Testis (tissue), 3 donors: Measurements from ENCODE around the gene CCDC80. TPM values are rescaled to one million over a fixed set of nuclear protein-coding genes. Genes with fewer than 3 reads are reported as not detected.

Experiments
- DNase-seq: peaks from one replicate; pipeline ENCODE4 v3.0.0-alpha.2; 2019
- H3K27ac ChIP-seq, 2 donors: fragments of 200-600 bp; sonication (generic); one replicate each; pipeline ENCODE4 v1.5.1; 2019
- H3K27me3 ChIP-seq: fragments of 200-600 bp; sonication (generic); one replicate; pipeline ENCODE4 v1.5.1; 2019
- H3K36me3 ChIP-seq: fragments of 200-600 bp; sonication (generic); one replicate; pipeline ENCODE4 v1.5.1; 2017; ENCODE audit warnings: low read depth; ENCODE audit errors: missing control alignments
- H3K4me1 ChIP-seq: fragments of 200-600 bp; sonication (generic); one replicate; pipeline ENCODE4 v1.5.1; 2019
- H3K4me3 ChIP-seq, 2 donors: fragments of 200-600 bp; sonication (generic); one replicate each; pipeline ENCODE4 v1.5.1; 2017 to 2019
- H3K9me3 ChIP-seq: fragments of 200-600 bp; sonication (generic); one replicate; pipeline ENCODE4 v1.5.1; 2017
- CTCF ChIP-seq, 3 experiments: fragments of 450-650 bp in 2 of 3; fragments of 200-600 bp in 1 of 3; sonication (generic) in 1 of 3; IDR thresholded peaks; one replicate each; pipeline ENCODE4 v1.5.1; 2016 to 2019; ENCODE audit warnings: antibody characterized with exemption in 3 of 3, mild to moderate bottlenecking in 2 of 3, moderate library complexity in 1 of 3
- POLR2A ChIP-seq: fragments of 450-650 bp; IDR thresholded peaks from one replicate; pipeline ENCODE4 v1.6.1; 2017; ENCODE audit warnings: antibody characterized with exemption, mild to moderate bottlenecking, moderate library complexity
- WGBS, 2 donors: methylation state at CpG; one replicate each; pipeline ENCODE4 v1.1.5; 2018; 5-methylcytosine and 5-hydroxymethylcytosine counted together
- intact Hi-C: fragments of 100-400 bp; cut with DNase I; formaldehyde crosslinking; loops from one replicate; pipeline ENCODE4 v1.15.1; 2023; ENCODE audit warnings: low total_unique reads
- polyA plus RNA-seq: library from polyadenylated mRNA; stranded (reverse); fragments of 350-450 nt; fragmentation: Illumina TruSeq; extraction: RNeasy Lipid Tissue Mini Kit (QIAGEN cat#74804); gene quantifications from one replicate; pipeline ENCODE4 v1.2.3, GENCODE V29; 2014; ENCODE audit warnings: low read depth, low replicate concordance; ENCODE audit not compliant: insufficient read depth
- total RNA-seq, 2 donors: library from RNA; depleted of rRNA; stranded (reverse); fragments of >200 nt; gene quantifications; one replicate each; pipeline ENCODE4 v1.2.3, GENCODE V29; 2016

The CCDC80 gene
- total and polyA plus RNA-seq, 3 donors from 2014 or later = 13.8 to 159 (median 18.8) TPM

GRCh38 chr3:112687616-112688015 lies 46.7 kb upstream of the CCDC80 start:
- Histone ChIP-seq H3K27me3 (no peaks in the 10 kb centered on the region), H3K4me3 (no peak overlapping the region), H3K36me3 (no peaks in the 10 kb centered on the region), H3K4me1 (no peaks in the 10 kb centered on the region), H3K9me3 (no peaks in the 10 kb centered on the region), H3K27ac (no peak overlapping the region)
- intact Hi-C loops = no loop called here
- no peak for DNase-seq
- WGBS, 2 donors = 94 to 96% methylated on average over 1 of the region's 1 CpG
- TF ChIP-seq CTCF (IDR thresholded peaks at IDR 0.05) (no peak), POLR2A (no peak)

GRCh38 chr3:112687211-112687610 lies 46.3 kb upstream of the CCDC80 start:
- H3K27me3 ChIP-seq = no peaks in the 10 kb centered on the region
- no peak overlapping the region for H3K27ac ChIP-seq
- TF ChIP-seq CTCF (IDR thresholded peaks at IDR 0.05) = no peak
- no peak overlapping the region for H3K4me3 ChIP-seq
- 77 to 79% methylated on average over 3 of the region's 3 CpGs for WGBS, 2 donors
- intact Hi-C loops = no loop called here
- H3K36me3 ChIP-seq = no peaks in the 10 kb centered on the region
- H3K9me3 ChIP-seq = no peaks in the 10 kb centered on the region
- no peak for DNase-seq
- no peaks in the 10 kb centered on the region for H3K4me1 ChIP-seq

DNA sequence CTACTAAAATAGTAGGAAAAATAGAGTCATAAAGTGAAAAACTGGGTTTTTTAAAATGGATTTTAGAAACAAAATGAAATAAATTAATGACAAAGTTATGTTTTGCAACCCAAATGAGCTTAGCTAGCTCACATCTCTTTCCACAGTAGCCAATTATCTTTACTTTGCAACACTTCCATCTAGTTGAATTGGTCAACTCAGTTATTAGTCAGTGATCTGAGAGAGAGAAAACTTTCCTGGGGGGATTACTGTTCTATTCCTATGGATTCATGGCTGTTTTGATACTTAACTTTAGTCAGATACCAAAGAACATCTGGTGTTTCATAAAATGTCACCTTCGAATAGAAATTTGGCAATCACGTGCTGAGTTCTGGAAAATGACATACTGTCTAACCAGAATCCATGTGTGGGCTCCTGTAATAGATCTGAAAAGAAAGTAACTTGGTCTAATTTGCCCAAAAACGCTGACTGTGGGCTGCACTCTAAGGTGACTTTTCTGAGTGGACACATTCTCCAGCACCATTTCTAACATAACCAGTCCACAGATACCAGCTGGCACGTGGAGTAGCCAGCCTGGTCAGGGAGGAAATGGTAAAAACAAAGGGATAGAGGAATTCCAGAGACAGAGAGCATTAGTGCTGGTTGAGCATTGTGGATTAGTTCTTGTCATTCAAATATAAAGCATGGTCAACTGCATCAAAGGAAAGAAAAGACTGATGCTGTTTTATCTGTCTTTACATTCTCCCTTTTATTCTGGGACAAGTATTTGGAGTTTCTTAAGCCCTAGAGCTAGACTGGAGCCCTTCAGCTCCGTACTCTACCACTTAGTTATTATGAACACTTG lies 45.2 kb upstream of the CCDC80 start:
- Histone ChIP-seq H3K27me3 (no peaks in the 10 kb centered on the region), H3K4me3 (no peak overlapping the region), H3K9me3 (no peaks in the 10 kb centered on the region), H3K36me3 (no peaks in the 10 kb centered on the region), H3K27ac (no peak overlapping the region), H3K4me1 (no peaks in the 10 kb centered on the region)
- TF ChIP-seq POLR2A (no peak), CTCF (IDR thresholded peaks at IDR 0.05) (no peak)
- intact Hi-C loops = no loop called here
- no peak for DNase-seq
- 74 to 88% methylated on average over 5 of the region's 5 CpGs for WGBS, 2 donors

DNA sequence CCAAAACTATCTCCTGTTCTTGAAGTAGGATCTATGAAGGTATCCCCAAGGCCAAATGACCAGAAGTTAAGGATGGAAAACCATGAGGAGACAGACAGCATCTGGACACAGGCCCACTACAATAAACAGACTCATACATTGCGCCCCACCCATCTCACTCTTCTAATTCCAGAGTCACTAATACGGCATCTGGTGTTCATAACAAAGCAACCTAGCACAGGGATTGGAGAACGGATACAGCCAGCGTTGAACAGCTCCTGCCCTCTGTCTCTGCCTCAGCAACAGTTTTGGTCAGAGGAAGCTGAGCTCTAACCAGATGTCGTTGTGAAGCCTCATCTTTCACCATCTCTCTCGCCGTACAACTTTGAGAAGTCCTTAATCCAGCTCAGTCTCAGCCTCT lies 44.5 kb upstream of the CCDC80 start:
- Histone ChIP-seq H3K4me3 (no peak overlapping the region), H3K4me1 (no peaks in the 10 kb centered on the region), H3K27me3 (no peaks in the 10 kb centered on the region), H3K36me3 (no peaks in the 10 kb centered on the region), H3K9me3 (no peaks in the 10 kb centered on the region), H3K27ac (no peak overlapping the region)
- intact Hi-C loops = no loop called here
- DNase-seq = no peak
- no peak for TF ChIP-seq CTCF (IDR thresholded peaks at IDR 0.05)
- TF ChIP-seq POLR2A = no peak
- WGBS, 2 donors = 87 to 94% methylated on average over 7 of the region's 7 CpGs

DNA sequence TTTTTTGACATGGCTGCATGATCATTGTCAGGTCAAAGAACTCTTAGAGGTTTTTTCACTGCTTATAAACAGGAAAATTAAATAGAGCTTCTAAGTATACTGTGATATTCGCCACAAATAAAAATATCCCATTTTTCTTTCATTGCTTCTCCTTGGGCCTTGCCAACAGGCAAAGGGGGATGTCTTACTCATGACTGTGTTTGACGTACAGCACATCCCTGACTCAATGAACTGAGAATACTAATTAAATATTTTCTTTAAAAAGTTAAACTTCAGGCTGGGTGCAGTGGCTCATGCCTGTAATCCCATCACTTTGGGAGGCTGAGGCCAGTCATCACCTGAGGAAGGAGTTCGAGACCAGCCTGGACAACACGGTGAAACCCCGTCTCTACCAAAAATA lies 41.4 kb upstream of the CCDC80 start:
- Histone ChIP-seq H3K27ac (no peak overlapping the region), H3K4me1 (no peaks in the 10 kb centered on the region), H3K36me3 (no peaks in the 10 kb centered on the region), H3K4me3 (no peak overlapping the region), H3K9me3 (no peaks in the 10 kb centered on the region), H3K27me3 (no peaks in the 10 kb centered on the region)
- 95% methylated on average over 5 of the region's 5 CpGs for WGBS, 2 donors
- intact Hi-C loops = no loop called here
- no peak for DNase-seq
- TF ChIP-seq CTCF (IDR thresholded peaks at IDR 0.05) = no peak
